HUES6 (cell line): ENCODE measurements around the gene CADPS2.

Experiments
- H3K27ac ChIP-seq: 2 replicates; pipeline ENCODE4 v1.7.0; 2013; ENCODE audit warnings: low read depth, mild to moderate bottlenecking, low read length, inconsistent platforms
- H3K27me3 ChIP-seq: 2 replicates; pipeline ENCODE4 v1.6.1; 2013; ENCODE audit warnings: low read length; ENCODE audit not compliant: control insufficient read depth, insufficient read depth
- H3K36me3 ChIP-seq: 2 replicates; pipeline ENCODE4 v1.6.1; 2013; ENCODE audit warnings: low read length; ENCODE audit not compliant: control insufficient read depth, insufficient read depth
- H3K4me1 ChIP-seq: 2 replicates; pipeline ENCODE4 v1.6.1; 2013; ENCODE audit warnings: low read length; ENCODE audit not compliant: control insufficient read depth, insufficient read depth
- H3K4me3 ChIP-seq: 2 replicates; pipeline ENCODE4 v1.5.1; 2013; ENCODE audit warnings: low read depth, low read length
- H3K9ac ChIP-seq: one replicate; pipeline ENCODE4 v1.6.1; 2013; ENCODE audit warnings: mild to moderate bottlenecking, low read length
- H3K9me3 ChIP-seq: 2 replicates; pipeline ENCODE4 v1.6.1; 2013; ENCODE audit warnings: low read depth, low read length; ENCODE audit not compliant: control insufficient read depth, insufficient read depth

CADPS2 gene

GRCh38 chr7:122397381-122397780, 488.9 kb downstream of the CADPS2 start:
- peaks cover 16% of the 10 kb centered on the region for H3K4me1 ChIP-seq
- H3K9ac ChIP-seq = no peak overlapping the region
- no peaks in the 10 kb centered on the region for H3K27me3 ChIP-seq
- no peak overlapping the region for H3K27ac ChIP-seq
- H3K9me3 ChIP-seq = no peaks in the 10 kb centered on the region
- H3K4me3 ChIP-seq = no peak overlapping the region
- H3K36me3 ChIP-seq = no peaks in the 10 kb centered on the region

- Histone ChIP-seq H3K27ac (no peak overlapping the region), H3K36me3 (no peaks in the 10 kb centered on the region), H3K9ac (no peak overlapping the region), H3K9me3 (no peaks in the 10 kb centered on the region), H3K4me3 (no peak overlapping the region), H3K4me1 (peaks cover 7% of the 10 kb centered on the region; the same call in 1 of the 2 replicates), H3K27me3 (no peaks in the 10 kb centered on the region)
Observed at GRCh38 chr7:122394512-122394911, 491.7 kb downstream of the CADPS2 start.

DNA sequence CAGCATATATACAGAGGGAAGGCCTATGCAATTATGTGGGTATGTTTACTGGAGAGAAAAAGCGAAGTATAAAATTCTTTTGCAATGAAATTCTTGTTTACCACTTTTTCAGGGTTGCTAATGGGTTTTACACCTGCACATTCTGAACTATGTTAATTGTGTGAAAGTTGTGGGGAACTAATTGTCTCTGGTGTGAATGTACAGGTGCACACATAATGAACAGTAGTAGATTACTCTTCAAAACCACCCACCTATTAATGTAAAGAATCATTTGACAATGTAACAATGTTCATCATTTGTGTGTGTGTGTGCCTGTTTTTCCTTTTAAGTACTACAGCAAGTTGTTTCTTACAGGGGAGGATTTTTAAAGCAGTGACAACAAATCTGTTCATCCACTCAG, 501.7 kb downstream of the CADPS2 start:
- H3K27ac ChIP-seq = no peak overlapping the region
- H3K27me3 ChIP-seq = no peaks in the 10 kb centered on the region
- H3K9me3 ChIP-seq = no peaks in the 10 kb centered on the region
- no peak overlapping the region for H3K4me3 ChIP-seq
- no peaks in the 10 kb centered on the region for H3K36me3 ChIP-seq
- peaks cover 6% of the 10 kb centered on the region; the same call in 1 of the 2 replicates for H3K4me1 ChIP-seq
- H3K9ac ChIP-seq = no peak overlapping the region

- Histone ChIP-seq H3K27me3 (no peaks in the 10 kb centered on the region), H3K36me3 (no peaks in the 10 kb centered on the region), H3K27ac (no peak overlapping the region), H3K9me3 (no peaks in the 10 kb centered on the region), H3K9ac (no peak overlapping the region), H3K4me1 (peaks cover 6% of the 10 kb centered on the region; the same call in 1 of the 2 replicates), H3K4me3 (no peak overlapping the region)
Observed at GRCh38 chr7:122383934-122384333, 502.3 kb downstream of the CADPS2 start.

DNA sequence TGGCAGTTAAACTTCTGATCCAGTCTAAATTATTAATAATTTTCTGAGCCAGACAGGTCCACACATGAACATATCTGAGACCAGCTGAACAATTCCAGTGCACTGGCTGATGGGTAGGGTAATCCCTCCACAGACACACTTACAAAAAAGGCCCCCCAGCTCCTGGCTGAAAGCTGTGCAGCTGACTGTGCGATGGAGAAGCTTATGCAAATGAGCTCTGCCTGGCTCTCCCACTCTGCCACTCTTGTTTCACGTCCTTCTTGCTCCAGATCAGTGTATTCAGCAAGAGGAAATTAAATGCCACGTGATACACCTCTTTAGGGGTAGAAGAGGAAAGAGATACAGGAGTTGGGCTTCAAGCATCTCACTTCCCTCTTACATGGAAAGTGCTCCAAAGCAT, 505.3 kb downstream of the CADPS2 start:
- no peak overlapping the region for H3K9ac ChIP-seq
- no peaks in the 10 kb centered on the region for H3K36me3 ChIP-seq
- H3K27ac ChIP-seq = no peak overlapping the region
- H3K4me1 ChIP-seq = peaks cover 6% of the 10 kb centered on the region; the same call in 1 of the 2 replicates
- no peaks in the 10 kb centered on the region for H3K27me3 ChIP-seq
- H3K9me3 ChIP-seq = no peaks in the 10 kb centered on the region
- H3K4me3 ChIP-seq = no peak overlapping the region

DNA sequence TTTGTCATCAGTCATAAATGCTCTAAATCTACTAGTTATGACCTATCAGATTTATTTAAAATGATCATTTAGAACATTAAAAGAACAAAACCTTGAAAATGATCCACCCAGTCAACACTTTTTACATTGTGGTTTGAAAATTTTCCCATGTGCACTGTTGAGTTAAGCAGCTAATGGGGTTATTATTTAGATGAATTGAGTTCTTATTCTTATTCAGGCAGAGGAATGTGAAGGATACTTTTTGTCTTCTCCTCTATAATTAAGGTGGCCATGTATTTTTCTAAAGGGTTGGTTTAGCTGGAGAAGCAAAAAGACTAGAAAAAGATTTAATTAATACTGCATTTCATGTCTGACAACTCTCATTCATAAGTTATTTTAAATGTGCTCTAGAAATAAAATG, 506.8 kb downstream of the CADPS2 start:
- no peaks in the 10 kb centered on the region for H3K36me3 ChIP-seq
- H3K9me3 ChIP-seq = no peaks in the 10 kb centered on the region
- H3K27me3 ChIP-seq = no peaks in the 10 kb centered on the region
- H3K9ac ChIP-seq = no peak overlapping the region
- H3K4me1 ChIP-seq = peaks cover 6% of the 10 kb centered on the region; the same call in 1 of the 2 replicates
- H3K4me3 ChIP-seq = no peak overlapping the region
- H3K27ac ChIP-seq = no peak overlapping the region

DNA sequence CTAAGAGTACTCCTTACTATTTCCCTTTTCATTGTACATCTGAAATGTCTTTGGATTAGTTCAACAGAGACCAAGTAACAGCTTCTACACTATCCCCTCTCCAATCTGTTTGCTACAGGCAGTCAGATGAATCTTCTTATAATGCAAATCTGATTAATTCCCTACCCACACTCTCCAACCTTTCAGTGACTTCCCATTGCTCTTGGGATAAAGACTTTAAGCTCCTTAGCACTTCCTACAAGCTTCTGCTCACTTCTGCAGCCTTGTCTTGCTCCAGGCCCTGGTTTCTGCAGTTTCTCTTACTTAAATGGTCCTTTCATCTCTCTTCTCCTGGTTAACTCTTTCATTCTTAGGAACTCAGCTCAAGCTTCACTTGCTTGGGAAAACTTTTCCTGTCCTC, 516.5 kb downstream of the CADPS2 start:
- Histone ChIP-seq H3K27me3 (no peaks in the 10 kb centered on the region), H3K9me3 (no peaks in the 10 kb centered on the region), H3K9ac (no peak overlapping the region), H3K4me1 (peaks cover 4% of the 10 kb centered on the region; the same call in 1 of the 2 replicates), H3K36me3 (no peaks in the 10 kb centered on the region), H3K27ac (no peak overlapping the region), H3K4me3 (no peak overlapping the region)

DNA sequence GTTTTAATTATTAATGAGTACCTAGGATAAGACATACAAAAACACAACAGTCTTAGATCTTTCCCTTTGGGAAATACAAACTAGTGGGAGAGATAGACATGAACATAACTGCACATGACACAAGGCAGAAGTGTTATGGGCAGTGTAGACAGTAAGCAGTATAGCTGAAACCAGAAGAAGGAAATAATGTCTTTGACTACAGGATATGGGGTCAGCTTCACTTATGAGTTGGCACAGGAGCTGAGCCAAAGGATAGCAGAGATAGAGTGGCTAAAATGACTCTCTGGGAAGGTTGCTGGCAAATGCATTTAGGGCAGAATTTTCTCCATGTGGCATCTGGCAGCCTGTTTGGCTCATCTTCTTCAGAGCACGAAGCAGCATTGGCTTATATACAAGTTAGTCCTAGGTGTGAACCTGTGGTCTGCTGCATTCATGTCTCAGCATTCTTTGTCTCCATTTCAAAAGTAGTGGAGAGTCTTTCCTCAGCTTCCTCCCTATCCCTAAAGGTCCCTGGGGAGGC, 521.4 kb downstream of the CADPS2 start:
- Histone ChIP-seq H3K9ac (no peak overlapping the region), H3K36me3 (no peaks in the 10 kb centered on the region), H3K9me3 (no peaks in the 10 kb centered on the region), H3K4me1 (peaks cover 1% of the 10 kb centered on the region; the same call in 1 of the 2 replicates), H3K4me3 (no peak overlapping the region), H3K27me3 (no peaks in the 10 kb centered on the region), H3K27ac (no peak overlapping the region)

GRCh38 chr7:122363144-122363543, 523.1 kb downstream of the CADPS2 start:
- Histone ChIP-seq H3K4me3 (no peak overlapping the region), H3K4me1 (no peaks in the 10 kb centered on the region), H3K9ac (no peak overlapping the region), H3K36me3 (no peaks in the 10 kb centered on the region), H3K27ac (no peak overlapping the region), H3K9me3 (no peaks in the 10 kb centered on the region), H3K27me3 (no peaks in the 10 kb centered on the region)

DNA sequence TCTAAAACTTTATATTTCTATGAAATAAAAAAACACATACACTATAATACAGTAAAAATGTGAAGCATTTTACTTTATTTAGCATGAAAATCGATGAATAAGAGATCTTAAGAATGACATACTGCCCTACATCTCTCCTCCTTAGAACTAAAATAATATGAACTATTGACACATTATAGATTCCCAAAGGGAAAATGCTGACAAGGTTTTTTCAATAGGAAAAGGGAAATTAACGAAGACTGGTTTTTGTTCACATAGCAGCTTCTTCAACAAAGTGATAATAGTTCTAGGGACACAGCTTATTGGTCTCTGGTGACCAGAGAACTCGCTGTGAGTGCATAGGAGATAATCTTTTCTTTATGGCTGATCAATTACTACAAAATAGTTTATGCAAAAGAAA, 523.8 kb downstream of the CADPS2 start:
- no peak overlapping the region for H3K27ac ChIP-seq
- no peaks in the 10 kb centered on the region for H3K9me3 ChIP-seq
- H3K27me3 ChIP-seq = no peaks in the 10 kb centered on the region
- no peaks in the 10 kb centered on the region for H3K4me1 ChIP-seq
- no peak overlapping the region for H3K9ac ChIP-seq
- no peaks in the 10 kb centered on the region for H3K36me3 ChIP-seq
- H3K4me3 ChIP-seq = no peak overlapping the region

- no peak overlapping the region for H3K4me3 ChIP-seq
- H3K9me3 ChIP-seq = no peaks in the 10 kb centered on the region
- no peak overlapping the region for H3K9ac ChIP-seq
- H3K27ac ChIP-seq = no peak overlapping the region
- H3K4me1 ChIP-seq = peaks cover 5% of the 10 kb centered on the region; the same call in 1 of the 2 replicates
- no peaks in the 10 kb centered on the region for H3K27me3 ChIP-seq
- H3K36me3 ChIP-seq = no peaks in the 10 kb centered on the region
Observed at GRCh38 chr7:122354656-122355055, 531.6 kb downstream of the CADPS2 start.

DNA sequence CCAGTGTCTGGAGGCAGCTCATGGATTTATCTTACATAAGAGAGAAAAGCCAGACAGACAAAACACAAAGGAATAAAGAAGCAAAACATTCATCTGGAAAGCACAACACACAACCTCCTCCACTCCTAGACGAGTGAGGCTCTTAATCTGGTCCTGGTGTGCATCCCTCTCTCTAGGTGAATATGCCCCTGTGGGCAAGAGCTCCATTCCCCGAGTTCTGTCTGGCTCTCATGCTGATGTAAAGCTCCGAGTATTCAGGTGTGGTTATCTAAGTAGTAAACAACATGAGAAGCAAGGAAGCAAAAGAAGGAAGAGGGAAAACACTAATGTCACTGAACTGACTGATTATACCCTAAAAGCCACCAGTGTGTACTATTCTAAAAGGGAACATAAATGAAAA, 533.8 kb downstream of the CADPS2 start:
- no peak overlapping the region for H3K4me3 ChIP-seq
- peaks cover 8% of the 10 kb centered on the region; the same call in 1 of the 2 replicates for H3K4me1 ChIP-seq
- no peak overlapping the region for H3K27ac ChIP-seq
- no peaks in the 10 kb centered on the region for H3K36me3 ChIP-seq
- H3K9me3 ChIP-seq = no peaks in the 10 kb centered on the region
- no peaks in the 10 kb centered on the region for H3K27me3 ChIP-seq
- no peak overlapping the region for H3K9ac ChIP-seq
